Neutrophil (primary cell): ENCODE measurements around the gene PDGFC.

ENCODE experiments used
- H3K27ac ChIP-seq: fragments of 200-600 bp; sonication (generic); 2 replicates; pipeline ENCODE4 v1.5.1; 2016; ENCODE audit warnings: mild to moderate bottlenecking, moderate library complexity
- H3K27me3 ChIP-seq: fragments of 200-600 bp; sonication (generic); 2 replicates; pipeline ENCODE4 v1.6.0; 2016; ENCODE audit warnings: mild to moderate bottlenecking
- H3K36me3 ChIP-seq: fragments of 200-600 bp; sonication (generic); 2 replicates; pipeline ENCODE4 v1.5.1; 2017
- H3K4me1 ChIP-seq, 2 experiments: fragments of 200-600 bp in 1 of 2; sonication (generic) in 1 of 2; 1 replicate in 1 of 2; 2 replicates in 1 of 2; pipeline versions ENCODE4 v1.5.1 to v1.6.1; 2013 to 2016; ENCODE audit warnings: low read depth in 1 of 2, low read length in 1 of 2, mild to moderate bottlenecking in 1 of 2, moderate library complexity in 1 of 2; ENCODE audit not compliant: control insufficient read depth in 1 of 2, insufficient read depth in 1 of 2
- H3K4me3 ChIP-seq, 2 experiments: fragments of 200-600 bp in 1 of 2; sonication (generic) in 1 of 2; 1 replicate in 1 of 2; 2 replicates in 1 of 2; pipeline ENCODE4 v1.5.1; 2013 to 2016; ENCODE audit warnings: low read depth in 1 of 2, low read length in 1 of 2, mild to moderate bottlenecking in 1 of 2, moderate library complexity in 1 of 2
- H3K9me3 ChIP-seq: fragments of 200-600 bp; sonication (generic); 2 replicates; pipeline ENCODE4 v1.5.1; 2016
- CTCF ChIP-seq: fragments of 200-600 bp; sonication (generic); IDR thresholded peaks from 2 replicates; pipeline ENCODE4 v1.5.1; 2016; ENCODE audit warnings: antibody characterized with exemption

PDGFC gene

GRCh38 chr4:156764846-156765245 is 206.8 kb downstream of the PDGFC start:
- H3K4me3 ChIP-seq = no peak overlapping the region
- H3K36me3 ChIP-seq = no peaks in the 10 kb centered on the region
- H3K27me3 ChIP-seq = no peaks in the 10 kb centered on the region
- no peaks in the 10 kb centered on the region for H3K4me1 ChIP-seq
- H3K9me3 ChIP-seq = no peaks in the 10 kb centered on the region
- no peak for TF ChIP-seq CTCF
- no peak overlapping the region for H3K27ac ChIP-seq

GRCh38 chr4:156764145-156764544 is 207.5 kb downstream of the PDGFC start:
- Histone ChIP-seq H3K4me1 (no peaks in the 10 kb centered on the region), H3K4me3 (no peak overlapping the region), H3K27ac (no peak overlapping the region), H3K27me3 (no peaks in the 10 kb centered on the region), H3K36me3 (no peaks in the 10 kb centered on the region), H3K9me3 (no peaks in the 10 kb centered on the region)
- TF ChIP-seq CTCF = no peak

- Histone ChIP-seq H3K36me3 (no peaks in the 10 kb centered on the region), H3K4me3 (no peak overlapping the region), H3K27ac (no peak overlapping the region), H3K27me3 (no peaks in the 10 kb centered on the region), H3K4me1 (no peaks in the 10 kb centered on the region), H3K9me3 (no peaks in the 10 kb centered on the region)
- no peak for TF ChIP-seq CTCF
Observed at GRCh38 chr4:156763511-156763910, 208.1 kb downstream of the PDGFC start.

- Histone ChIP-seq H3K4me3 (no peak overlapping the region), H3K27me3 (no peaks in the 10 kb centered on the region), H3K4me1 (no peaks in the 10 kb centered on the region), H3K36me3 (no peaks in the 10 kb centered on the region), H3K27ac (no peak overlapping the region), H3K9me3 (no peaks in the 10 kb centered on the region)
- no peak for TF ChIP-seq CTCF
Observed at GRCh38 chr4:156762851-156763250, 208.7 kb downstream of the PDGFC start.

GRCh38 chr4:156756118-156756517 is 215.5 kb downstream of the PDGFC start:
- TF ChIP-seq CTCF = no peak
- H3K4me1 ChIP-seq = no peaks in the 10 kb centered on the region
- no peaks in the 10 kb centered on the region for H3K9me3 ChIP-seq

More at GRCh38 chr4:156756118-156756517, 215.5 kb downstream of the PDGFC start:
- Histone ChIP-seq H3K4me3 (no peak overlapping the region), H3K27ac (no peak overlapping the region), H3K27me3 (no peaks in the 10 kb centered on the region), H3K36me3 (no peaks in the 10 kb centered on the region)
